T follicular helper cell (primary cell): ENCODE data around the gene GLUD1.
"Not testable (repeated sequence)": the region's sequence is repeated elsewhere in the genome, so short reads cannot be mapped to it uniquely, and the experiment has no call there.

Experiments used
- DNase-seq: peaks from one replicate; pipeline ENCODE4 v3.0.0-alpha.2; 2020; ENCODE audit warnings: low read depth
- total RNA-seq, 2 experiments: gene quantifications; one replicate each; lab custom pipeline; 2026; lab: John Stamatoyannopoulos, UW

GLUD1 gene
- total RNA-seq: 200 to 243 reads per million in 2 experiments

DNA sequence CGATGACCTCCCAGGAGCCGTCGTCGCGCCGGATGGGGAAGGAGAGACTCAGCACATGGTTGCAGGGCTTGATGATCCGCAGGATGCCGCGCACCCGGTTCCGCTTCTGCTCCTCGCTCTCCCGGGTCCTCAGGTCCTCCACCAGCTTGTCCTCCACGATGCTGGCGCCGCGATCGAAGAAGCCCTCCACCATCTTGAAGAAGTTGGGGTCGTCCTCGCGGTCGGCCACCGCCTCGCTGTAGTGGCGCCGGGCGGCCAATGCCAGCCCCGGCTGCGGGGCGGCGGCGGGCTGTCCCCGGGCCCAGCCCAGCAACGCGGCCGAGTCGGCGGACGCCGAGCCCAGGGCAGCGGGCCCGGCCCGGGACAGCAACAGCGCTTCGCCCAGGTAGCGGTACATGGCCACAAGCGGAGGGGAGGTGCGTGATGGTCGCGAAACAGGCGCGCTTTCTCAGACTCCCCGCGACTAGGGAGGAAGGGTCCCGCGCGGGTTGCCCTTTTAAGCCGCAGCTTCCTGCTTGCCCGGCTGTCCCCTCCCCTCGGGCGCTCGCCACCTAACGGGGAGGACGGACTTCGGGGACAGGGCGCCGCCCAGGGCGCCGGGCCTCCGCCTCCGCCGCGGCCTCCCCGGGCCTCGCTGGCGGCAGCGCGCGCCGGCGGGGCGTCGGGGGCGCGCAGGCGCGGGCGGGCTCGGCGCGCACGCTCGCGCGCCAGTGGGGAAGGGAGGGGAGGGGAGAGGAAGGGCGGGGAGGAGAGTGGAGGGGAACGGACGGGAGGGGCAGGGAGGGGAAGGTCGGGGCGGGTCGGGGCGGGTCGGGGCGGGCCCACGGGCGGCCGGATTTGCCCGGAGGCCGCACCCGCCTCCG is at the start of gene GLUD1, which contains the start of gene SHLD2:
Gene GLUD1 (minus strand): TSS at position 471 of the 863 bp plus-strand sequence. CDS start 74 bp downstream, at position 397.
Gene SHLD2 (plus strand): TSS at position 834 of the 863 bp plus-strand sequence. CDS start 56,149 bp downstream, outside the sequence.
- peak; percentile 78 for DNase-seq

DNA sequence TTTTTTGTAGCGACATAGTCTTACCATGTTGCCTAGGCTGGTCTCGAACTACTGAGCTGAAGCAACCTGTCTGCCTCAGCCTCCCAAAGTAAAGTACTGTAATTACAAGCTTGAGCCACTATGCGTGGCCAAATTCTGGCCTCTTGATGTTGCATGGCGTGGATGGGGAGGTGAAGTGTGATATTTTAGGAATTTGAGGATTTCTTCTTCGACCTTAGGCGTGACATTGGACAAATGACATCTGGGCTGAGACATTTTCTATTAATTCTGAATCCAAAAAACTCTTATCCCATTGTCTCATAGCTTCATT is 48.4 kb upstream of the GLUD1 start:
- not testable (repeated sequence) for DNase-seq

DNA sequence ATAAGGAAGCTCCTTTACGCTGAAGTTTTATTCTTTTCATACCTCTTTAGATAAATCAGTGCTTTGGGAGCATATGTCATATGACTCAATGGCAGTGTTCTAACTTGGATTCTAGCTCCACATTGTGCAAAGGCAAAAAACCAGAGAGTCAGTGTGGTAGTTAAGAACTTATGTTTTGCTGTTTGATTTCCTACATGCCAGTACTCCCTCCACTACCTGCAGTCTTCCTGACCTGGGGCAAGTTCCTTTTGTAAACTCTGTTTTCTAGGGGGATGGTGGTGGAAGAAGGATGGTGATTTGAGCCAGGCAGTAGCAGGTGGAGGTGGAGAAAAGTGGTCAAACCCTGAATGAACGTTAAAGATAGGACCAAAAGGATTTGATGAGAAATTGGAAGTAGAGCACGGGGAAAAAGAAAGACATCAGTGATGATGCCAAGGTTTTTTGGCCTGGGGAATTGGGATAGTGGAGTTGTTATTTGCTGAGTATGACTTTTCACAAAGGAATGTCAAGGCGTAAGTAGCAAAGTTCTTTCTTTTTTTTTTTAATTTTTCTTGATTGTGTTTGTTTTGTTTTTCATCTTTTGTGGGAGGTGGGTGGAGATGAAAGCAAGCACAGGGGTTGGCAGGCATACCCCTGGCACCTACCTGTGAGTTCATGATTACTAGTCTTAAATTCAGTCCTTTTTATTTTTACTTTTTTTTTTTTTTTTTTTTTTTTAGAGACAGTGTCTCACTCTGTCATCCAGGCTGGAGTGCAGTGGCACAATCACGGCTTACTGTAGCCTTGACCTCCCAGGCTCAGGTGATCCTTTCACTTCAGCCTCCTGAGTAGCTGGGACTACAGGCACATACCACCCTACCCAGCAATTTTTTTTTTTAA is 47.8 kb upstream of the GLUD1 start:
- DNase-seq: not testable (repeated sequence)

DNA sequence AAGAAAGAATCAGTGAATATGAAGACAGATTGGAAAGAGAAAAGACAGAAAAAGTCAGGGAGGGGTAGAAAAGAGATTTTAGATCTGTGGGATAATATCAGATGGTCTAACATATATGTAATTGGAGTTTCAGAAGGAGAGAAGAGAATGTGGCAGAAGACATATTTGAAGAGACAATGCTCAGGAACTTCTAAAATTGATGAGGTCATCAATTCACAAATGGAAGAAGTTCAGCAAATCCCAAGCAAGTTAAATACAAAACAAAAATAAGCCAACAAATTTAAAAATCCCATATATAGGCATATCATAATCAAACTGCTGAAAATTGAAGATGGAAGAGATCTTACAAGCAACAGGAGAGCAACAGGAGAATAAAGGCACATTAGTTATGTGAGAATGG is 42.8 kb upstream of the GLUD1 start:
- not testable (repeated sequence) for DNase-seq

DNA sequence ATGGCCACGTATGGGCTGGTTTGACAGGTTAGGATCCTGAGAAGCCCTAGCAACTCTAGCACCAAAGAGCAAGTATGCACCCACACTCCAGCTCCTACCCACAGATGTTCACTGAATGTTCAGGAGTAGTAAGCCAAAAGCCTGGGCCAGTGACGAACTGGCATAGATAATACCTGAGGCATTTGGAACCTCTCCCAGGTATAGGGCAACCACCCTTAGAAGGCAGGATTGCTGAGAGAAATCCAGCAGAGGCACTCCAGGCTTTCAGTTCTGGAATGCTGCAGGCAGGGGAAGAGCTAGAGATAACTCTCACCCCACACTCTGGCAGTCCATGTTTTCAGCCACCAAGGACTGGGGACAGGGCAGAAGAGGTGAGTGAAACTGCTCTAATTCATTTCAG is 39.8 kb upstream of the GLUD1 start:
- DNase-seq: not testable (repeated sequence)

DNA sequence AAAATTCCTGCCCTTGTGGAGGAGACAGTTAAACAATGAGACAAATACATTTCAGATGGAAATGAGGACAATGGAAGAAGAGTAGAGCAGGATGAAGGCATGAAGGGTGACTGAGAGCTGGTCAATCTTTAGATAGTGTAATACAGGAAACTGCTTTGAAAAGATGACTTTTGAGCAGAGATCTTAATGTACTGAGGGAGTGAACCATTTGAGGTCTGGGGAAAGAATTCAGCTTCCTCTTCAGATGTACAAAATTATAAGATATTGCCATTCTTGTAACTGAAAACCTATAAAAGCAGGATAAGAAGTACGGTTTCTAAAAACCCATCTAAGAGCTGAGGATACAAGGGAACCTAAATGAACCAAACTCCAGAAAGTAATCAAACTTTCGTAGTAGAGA is 39.3 kb upstream of the GLUD1 start:
- DNase-seq: not testable (repeated sequence)

DNA sequence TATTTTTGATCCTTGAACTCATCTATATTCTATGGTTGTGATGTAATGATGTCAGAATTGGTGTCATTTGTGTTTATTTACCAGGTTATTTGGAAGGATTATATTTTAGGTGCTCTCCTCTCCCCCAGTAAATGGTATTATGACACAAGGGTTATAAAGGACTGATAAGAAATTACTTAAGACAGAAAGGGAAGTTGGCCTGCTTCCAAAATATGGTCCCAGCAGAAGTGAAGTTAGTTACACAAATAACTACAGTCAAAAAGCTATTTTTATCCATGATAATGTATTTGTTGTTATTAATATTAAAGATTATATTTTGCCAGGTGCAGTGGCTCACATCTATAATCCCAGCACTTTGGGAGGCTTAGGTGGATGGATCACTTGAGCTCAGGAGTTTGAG is 37.5 kb upstream of the GLUD1 start:
- not testable (repeated sequence) for DNase-seq

DNA sequence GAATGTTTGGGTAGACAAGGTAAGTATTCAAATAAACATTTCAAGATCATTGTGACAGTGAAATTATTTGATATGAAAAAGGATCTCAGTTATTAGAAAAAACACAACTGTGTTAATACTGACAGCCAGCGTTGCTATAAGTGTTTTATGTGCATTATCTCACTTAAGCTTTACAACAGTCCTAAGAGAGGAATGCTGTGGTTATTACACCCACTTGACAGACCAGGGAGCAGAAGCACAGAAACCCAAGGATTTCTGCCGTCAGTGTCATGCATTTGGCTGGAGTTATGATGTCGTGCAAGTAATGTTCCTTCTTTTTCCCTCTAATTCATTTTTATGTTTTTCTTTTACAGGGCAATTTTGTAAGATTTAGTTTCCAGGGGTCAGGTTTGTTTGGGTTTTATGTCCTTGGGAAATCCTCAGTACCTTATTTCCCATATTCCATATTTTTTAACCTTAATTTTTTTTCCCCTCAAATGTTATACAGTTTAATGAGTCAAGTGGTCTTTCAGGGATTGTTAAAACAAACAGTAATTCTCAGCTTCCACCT is 33.0 kb upstream of the GLUD1 start:
- not testable (repeated sequence) for DNase-seq

DNA sequence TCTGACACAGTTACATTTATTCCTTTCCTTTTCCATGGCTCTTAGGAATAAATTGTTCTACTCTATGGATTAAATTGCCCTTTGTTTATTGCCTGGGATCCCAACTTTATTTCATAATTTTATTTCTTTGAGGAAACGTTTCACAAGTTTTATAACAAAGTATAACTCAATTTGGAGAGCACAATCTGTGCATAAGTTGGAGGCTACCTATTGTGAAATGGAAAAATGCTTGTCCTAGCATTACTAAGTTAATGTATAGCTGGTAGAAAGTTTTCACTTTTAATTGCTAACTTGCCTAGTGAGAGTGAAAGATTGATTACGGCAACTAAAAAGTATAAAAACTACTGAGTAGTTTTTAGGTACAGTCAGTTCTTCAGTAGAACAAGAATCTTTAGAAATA is 32.4 kb upstream of the GLUD1 start:
- DNase-seq: not testable (repeated sequence)

DNA sequence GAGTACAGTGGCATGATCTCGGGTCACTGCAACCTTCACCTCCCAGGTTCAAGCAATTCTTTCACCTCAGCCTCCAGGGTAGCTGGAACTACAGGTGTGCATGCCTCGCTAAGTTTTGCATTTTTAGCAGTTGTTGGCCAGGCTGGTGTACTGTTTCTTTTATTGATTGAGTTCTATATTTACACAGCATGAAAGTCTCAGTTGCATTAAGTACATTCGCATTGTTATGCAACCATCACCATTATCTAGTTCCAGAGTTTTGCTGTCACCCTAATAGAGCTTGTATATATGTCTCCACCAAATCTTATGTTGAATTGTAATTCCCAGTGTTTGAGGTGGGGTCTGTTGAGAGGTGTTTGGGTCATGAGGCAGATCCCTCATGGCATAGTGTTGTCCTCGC is 28.7 kb upstream of the GLUD1 start:
- DNase-seq: not testable (repeated sequence)

DNA sequence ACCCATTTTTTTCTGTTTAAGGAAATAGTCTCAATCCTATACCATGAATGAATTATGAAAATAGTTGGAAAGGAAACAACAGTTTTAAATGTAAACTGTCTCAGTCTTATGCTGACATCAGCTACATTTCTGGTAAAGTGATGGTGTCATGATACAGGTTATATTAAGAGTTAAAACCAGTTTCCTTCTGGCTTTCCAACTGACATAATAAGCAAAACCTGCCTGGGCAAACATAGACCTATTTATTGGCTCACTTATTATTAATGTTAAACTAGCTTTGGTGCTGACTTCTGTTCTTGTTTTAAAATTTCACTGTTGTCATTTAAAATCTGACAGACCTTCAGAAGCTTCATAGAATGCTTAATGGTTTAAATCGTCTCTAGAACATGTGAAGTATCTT is 24.4 kb upstream of the GLUD1 start:
- not testable (repeated sequence) for DNase-seq

DNA sequence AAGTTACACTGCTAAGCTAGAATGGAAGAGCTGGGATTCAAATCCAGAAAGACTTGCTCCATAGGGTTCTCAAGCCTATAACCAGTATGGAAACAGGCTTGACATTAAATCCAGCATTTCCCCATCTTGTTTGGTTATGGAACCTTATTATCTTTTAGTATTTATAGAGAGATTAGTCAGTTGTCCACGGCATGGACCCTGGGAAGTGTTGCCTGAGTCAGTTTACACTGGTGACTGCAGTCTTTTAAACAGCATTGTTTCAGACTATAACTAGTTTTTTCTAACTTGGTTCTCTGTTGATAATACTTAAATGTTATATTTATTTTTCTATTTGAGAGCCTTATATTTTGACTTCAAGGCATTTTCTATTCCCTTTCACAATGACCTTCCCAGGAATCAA is 23.5 kb upstream of the GLUD1 start:
- DNase-seq: not testable (repeated sequence)

DNA sequence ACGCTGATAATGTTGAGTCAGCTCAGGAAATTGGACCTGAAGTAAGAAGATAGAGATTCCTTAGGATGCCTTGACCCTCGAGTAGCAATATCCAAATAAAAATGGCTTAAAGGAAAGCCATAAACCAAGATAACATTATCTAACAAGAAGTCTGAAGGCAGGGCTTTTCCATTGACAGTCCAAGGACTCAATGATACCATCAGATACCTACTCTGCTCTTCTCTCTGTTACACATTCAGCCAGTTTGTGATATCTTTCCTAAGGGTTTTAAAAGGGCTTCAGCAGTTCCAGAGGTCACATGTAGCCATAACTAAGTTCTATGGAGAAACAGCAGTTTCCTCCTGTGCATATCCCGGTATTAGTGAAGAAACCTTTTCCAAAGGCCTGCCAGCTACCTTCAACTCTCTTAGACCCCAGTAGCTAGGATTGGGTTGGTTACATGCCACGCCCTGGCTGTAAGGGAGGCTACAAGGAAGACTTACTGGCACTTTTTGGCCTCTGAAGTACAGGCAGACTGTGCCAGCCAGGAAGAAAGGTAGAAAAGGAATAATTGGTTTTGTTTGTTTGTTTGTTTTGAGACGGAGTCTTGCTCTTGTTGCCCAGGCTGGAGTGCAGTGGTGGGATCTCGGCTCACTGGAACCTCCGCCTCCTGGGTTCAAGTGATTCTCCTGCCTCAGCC is 10.9 kb upstream of the GLUD1 start:
- DNase-seq: no peak

DNA sequence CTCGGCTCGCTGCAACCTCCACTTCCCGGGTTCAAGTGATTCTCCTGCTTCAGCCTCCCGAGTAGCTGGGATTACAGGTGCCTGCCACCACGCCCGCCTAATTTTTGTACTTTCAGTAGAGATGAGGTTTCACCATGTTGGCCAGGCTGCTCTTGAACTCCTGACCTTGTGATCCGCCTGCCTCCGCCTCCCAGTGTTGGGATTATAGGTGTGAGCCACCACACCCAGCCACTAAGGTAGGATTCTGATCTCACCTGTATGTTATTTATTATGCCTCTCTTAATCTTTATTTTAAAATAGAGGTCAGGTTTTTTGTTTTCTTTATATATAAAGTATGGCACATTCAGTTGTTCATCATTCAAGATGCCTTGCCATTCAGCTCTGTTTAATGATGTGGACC is 10.1 kb upstream of the GLUD1 start:
- DNase-seq: not testable (repeated sequence)

DNA sequence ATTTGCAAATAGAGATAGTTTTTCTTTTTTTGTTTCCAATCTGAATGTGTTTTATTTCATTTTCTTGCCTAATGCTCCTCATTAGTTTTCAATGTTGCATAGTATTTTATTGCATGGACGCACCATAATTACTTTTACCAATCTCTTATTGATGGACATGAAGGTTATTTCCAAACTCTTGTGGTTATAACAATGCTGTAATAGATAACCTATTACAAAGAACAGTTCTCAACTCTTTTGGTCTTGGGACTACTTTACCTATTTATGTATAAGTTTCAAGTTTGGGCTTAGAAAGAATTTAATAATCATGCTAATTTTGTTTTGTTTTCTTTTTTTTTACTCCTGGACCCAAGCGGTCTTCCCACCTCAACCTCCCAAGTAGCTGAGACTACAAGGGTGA is 7.4 kb upstream of the GLUD1 start:
- DNase-seq: no peak

DNA sequence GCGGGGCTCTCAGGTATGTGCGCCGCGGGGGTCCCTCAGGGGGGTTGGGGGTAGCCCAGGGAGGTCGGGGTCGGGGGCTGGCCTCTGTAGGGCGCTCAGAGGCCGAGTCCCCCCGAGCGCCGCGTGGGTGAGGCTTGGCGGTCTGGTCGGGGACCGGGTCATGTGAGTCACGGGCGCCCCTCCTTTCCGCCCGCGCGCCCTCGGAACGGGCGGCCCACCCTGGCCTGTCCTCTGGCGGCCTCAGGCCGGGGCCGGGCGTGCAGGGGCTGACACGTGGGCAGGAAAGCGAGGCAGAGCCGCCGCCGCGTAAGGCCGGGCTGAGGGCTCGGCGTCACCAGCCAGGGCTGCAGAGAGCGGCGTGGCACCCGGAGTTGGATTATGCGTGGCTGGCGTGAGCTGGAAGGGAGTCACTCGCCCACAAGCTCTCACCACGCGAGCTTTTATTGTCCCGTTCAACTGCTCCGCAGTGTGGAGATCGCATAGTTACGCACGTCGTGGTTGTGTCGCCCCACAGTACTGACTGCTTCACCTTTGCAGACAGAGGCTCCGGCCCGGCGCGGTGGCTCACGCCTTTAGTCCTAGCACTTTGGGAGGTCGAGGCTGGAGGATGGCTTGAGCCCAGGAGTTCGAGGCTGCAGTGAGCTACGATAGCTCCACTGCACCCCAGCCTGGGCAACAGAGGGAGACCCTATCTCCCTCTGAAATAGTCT is 748 bp upstream of the GLUD1 start:
- peak; percentile 63 for DNase-seq

DNA sequence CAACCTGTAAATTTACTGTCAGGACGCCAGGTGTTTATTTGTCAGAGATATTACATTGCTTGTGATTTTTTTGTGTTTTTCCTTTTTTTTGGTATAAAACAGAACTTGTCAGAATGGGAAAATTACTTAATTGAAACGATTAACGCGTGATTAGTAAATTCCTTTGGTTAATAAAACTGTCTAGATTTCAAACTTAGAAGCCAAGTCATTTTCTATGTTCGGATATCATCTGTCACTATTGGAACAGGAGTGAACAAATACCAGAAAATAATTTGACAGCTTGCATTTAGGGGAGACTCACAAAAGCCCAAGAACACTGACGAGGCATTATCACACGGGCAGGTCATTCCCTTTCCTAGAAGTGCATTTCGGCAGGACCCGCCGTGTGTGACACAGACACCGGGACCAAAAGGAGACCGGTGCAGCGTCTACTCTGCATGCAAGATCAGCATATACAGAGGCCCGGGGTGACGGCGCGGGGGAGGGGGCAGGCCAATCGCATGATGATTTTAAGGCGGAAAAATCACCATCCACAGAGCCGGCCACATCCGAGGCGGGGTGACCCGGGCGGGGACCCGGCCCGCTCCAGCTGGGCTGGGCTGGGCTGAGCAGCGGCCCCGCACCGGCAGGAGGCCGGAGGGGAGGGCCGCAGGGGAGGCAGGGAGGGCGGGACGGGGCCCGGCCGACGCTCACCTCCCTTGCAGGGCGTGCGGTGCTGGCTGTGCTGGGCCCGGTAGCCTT is 841 bp downstream of the GLUD1 start:
- DNase-seq: peak; percentile 37

DNA sequence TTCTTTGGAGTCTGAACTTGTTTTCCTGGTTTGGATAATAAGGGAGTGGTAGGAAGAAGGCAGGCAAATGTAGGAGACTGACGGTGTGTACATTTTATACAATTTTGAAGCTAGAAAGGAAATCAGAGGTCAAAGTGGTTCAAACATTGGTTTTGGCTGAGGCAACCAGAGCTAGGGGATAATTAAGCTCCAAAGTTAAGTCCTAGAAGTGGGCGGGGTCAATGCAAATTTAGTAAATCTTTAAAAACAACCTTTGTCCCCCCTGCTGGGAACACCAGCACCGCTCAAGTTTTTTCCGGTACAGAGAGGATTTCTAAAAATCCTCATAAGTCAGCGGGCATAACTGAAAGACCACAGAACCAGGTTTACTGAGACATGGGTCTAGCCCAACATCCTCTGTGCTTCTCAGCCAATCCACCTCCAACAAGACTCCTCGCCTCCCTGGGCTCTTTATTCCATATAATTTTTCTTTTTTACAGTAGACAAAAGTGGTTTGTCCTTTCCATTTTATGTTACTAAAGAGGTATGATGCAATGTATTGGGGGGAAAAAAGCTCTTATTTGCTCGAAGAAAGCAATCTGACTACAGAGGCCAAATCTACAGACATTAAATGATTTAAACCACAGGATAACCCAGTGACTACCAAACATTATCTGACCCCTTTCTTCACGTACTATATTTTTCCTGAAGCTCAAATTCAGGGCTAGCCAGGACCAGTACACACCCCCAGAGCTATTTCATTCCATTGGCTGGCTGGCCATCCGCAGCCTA is 1.6 kb downstream of the GLUD1 start:
- DNase-seq: peak; percentile 3

DNA sequence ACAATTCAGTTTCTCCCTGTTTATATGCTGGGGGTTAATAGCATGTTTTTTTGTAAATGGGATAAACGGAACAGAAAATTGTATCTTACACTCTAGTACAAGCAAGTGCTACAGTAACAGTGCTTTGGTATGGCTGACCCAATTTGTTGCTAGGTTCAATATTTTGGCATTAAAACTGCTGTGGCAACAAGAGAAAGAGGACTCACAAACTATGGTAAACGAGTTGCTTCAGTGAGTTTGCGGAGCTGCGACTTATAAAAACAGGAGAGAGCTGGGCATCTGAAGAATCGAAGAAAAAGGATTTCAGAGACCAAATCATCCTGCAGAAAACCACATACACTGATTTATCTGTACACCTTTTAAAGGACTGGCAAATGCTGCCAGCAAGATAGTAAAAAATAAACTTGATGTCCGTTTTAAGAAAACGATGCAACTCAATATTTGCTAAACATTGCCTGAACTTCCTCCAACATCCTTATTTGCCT is 2.2 kb downstream of the GLUD1 start:
- no peak for DNase-seq
